Fibroblast of pulmonary artery (primary cell): Measurements from ENCODE around the gene ACSL4.
A peak's percentile ranks its signal among the peaks of the same experiment; 100 is the strongest.
"Not testable (repeated sequence)": the region's sequence is repeated elsewhere in the genome, so short reads cannot be mapped to it uniquely, and the experiment has no call there.

Source experiments
- DNase-seq: peaks from one replicate; pipeline ENCODE4 v3.0.0-alpha.2; 2010; ENCODE audit warnings: low read depth
- H3K4me3 ChIP-seq: replicated peaks from 2 replicates; pipeline ENCODE4 v1.5.1; 2011; ENCODE audit warnings: low read depth, mild to moderate bottlenecking, control low read depth, low read length, moderate library complexity
- TF ChIP-seq, protein P1 (sequence below): IDR thresholded peaks from 2 replicates; pipeline ENCODE4 v1.5.1; 2011; ENCODE audit warnings: mild to moderate bottlenecking, control low read depth, low read length, inconsistent platforms; ENCODE audit errors: missing control alignments

The ACSL4 gene

DNA sequence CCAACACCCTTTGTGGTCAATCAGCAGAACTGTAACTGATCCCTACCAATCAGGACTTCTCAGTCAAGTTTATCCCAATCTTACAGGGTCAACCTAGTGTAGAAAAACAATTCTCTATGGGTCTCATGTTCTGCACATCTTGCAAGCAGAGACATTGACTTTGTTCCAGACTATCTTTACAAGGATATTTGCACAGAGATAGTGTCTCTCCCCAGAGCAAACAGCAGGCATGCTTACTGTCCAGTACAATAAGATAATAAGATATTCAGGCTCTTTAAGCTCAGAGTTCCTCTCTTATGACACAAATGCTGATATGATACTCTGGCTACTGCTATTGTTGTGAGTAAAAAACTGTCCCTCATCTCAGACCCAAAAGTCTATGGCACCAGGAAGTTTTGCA, 53.2 kb downstream of the ACSL4 start:
- H3K4me3 ChIP-seq = no peak overlapping the region
- TF ChIP-seq, protein P1, sequence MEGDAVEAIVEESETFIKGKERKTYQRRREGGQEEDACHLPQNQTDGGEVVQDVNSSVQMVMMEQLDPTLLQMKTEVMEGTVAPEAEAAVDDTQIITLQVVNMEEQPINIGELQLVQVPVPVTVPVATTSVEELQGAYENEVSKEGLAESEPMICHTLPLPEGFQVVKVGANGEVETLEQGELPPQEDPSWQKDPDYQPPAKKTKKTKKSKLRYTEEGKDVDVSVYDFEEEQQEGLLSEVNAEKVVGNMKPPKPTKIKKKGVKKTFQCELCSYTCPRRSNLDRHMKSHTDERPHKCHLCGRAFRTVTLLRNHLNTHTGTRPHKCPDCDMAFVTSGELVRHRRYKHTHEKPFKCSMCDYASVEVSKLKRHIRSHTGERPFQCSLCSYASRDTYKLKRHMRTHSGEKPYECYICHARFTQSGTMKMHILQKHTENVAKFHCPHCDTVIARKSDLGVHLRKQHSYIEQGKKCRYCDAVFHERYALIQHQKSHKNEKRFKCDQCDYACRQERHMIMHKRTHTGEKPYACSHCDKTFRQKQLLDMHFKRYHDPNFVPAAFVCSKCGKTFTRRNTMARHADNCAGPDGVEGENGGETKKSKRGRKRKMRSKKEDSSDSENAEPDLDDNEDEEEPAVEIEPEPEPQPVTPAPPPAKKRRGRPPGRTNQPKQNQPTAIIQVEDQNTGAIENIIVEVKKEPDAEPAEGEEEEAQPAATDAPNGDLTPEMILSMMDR = no peak
- no peak for DNase-seq

DNA sequence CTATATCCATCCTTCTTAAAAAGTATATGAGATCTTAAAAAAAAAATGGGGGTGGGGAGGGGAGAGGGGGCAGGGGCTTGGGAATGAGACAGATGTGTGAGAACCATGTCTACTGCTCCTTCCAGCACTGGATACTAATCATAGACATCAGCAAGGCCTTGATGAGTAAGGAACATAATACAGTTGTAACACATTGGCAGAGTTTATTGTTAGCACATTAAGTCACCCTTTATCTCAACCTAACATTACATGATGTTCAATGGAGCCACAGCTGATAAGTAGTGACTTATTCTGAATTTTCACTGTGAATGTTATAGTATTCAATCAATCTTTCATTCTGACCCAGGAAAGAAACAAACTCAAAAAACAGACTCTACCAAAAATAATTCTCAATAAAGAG, 60.8 kb downstream of the ACSL4 start:
- TF ChIP-seq, protein P1 = no peak
- DNase-seq = no peak
- no peak overlapping the region for H3K4me3 ChIP-seq

DNA sequence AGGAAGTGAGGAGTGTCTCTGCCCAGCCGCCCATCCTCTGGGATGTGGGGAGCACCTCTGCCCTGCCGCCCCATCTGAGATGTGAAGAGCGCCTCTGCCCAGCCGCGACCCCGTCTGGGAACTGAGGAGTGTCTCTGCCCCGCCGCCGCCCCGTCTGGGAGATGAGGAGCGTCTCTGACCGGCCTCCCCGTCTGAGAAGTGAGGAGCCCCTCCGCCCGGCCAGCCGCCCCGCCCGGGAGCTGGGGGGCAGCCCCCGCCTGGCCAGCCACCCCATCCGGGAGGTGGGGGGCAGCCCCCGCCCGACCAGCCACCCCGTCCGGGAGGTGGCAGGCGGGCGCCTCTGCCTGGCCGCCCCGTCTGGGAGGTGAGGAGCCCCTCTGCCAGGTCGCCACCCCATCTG, 61.9 kb downstream of the ACSL4 start:
- not testable (repeated sequence) for DNase-seq, H3K4me3 ChIP-seq

DNA sequence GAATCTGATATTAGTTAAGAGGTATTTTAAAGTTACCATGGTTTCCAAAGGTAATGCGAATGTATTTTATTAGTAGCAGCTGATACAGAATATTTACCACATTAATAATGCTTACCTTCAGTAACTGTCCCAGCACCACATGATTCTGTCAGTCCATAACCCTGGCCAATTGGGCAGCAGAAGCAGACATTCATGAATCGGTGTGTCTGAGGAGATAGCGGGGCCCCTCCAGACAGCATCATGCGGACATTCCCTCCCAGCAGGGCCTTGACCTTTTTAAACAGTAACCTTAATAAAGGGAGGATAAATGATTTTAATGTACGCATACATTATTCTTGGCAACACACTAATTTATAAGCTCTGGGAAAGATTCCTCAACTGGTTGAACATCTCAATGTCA, 65.1 kb downstream of the ACSL4 start:
- no peak overlapping the region for H3K4me3 ChIP-seq
- TF ChIP-seq, protein P1 = no peak
- DNase-seq = no peak

DNA sequence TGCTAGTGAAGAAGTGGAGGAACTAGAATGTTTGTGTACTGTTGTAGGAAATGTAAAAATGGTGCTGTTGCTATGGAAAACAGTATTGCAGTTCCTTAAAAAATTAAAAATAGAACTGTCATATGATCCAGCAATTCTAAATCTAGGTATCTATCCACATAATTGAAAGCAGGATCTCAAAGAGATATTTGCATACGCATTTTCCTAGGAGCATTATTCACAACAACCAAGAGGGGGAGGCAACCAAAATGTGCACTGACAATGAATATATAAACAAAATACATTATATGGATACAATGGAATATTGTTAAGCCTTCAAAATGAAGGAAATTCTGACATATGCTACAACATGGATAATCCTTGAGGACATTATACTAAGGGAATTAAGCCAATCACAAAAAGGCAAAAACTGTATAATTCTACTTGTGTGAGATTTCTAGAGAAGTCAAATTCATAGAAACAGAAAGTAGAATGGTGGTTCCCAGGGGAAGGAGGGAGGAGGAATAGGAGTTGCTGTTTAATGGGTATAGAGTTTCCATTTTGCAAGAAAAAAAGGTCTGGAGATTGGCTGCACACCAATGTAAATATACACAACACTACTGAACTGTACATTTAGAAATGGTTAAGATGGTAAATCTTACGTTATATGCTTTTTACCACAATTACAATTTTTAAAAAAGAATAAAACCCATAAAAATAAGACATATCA, 72.5 kb downstream of the ACSL4 start:
- no peak for DNase-seq
- TF ChIP-seq, protein P1 = no peak
- no peak overlapping the region for H3K4me3 ChIP-seq

DNA sequence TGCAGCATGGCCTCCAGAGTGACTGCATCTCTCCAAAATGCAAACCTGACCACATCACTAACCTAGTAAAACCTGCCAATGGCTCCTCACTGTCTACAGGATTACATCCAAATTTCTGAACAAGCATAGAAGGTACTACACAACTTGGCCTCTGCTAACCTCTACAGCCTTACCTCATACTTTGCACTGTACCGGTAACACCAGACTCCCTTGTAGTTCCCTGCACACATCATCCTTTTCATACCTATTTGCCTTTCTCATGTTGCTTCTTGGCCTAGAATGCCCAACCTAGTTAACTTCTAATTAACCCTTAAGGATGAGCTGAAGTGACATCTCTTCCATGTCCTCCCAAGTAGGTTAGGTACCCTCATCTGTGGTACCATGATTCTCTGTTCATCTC, 74.7 kb downstream of the ACSL4 start:
- DNase-seq = no peak
- TF ChIP-seq, protein P1 = no peak
- no peak overlapping the region for H3K4me3 ChIP-seq

DNA sequence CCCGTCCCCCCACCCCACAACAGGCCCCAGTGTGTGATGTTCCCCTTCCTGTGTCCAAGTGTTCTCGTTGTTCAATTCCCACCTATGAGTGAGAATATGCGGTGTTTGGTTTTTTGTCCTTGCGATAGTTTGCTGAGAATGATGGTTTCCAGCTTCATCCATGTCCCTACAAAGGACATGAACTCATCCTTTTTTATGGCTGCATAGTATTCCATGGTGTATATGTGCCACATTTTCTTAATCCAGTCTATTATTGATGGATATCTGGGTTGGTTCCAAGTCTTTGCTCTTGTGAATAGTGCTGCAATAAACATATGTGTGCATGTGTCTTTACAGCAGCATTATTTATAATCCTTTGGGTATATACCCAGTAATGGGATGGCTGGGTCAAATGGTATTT, 75.7 kb downstream of the ACSL4 start:
- not testable (repeated sequence) for H3K4me3 ChIP-seq, DNase-seq

DNA sequence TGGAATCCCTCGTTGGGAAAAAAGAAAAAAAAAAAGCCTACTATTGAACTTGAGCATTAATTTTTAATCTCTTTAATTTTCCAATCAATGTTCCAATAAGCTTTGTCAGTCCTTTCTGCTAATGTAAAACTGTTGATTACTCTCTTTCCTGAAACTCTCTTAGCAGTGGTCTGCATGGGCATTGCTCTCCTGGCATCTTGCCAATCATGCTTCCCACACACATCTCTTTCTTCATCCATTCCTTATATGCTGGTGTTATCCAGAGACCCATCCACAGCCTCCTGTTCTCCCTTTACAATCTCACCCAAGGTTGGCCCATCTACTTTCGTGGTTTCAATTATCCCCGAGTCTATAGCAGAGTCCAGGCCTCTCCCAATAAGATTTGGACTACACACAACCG, 76.3 kb downstream of the ACSL4 start:
- TF ChIP-seq, protein P1 = no peak
- H3K4me3 ChIP-seq = no peak overlapping the region
- DNase-seq = peak; percentile 32
